ENCODE results near the gene NUMA1. TPM values are rescaled to one million over a fixed set of nuclear protein-coding genes. Genes with fewer than 3 reads are reported as not detected.

NUMA1 gene
- total and polyA plus RNA-seq, 2 of the 13 experiments (the other 11 are each of a cell fraction or from before 2014, with no cell fraction given) = 57.3 to 60.2 TPM

- Histone ChIP-seq H3K4me3 (replicated peaks in 1 of 3; ENCODE audit: insufficient read depth in 1 of 3, low read depth in 2 of 3, low read length in 3 of 3) (no peak overlapping the region), H2AFZ (ENCODE audit: low read length) (no peak overlapping the region), H3K4me1 (ENCODE audit: insufficient read depth, low read length) (no peaks in the 10 kb centered on the region), H3K79me2 (ENCODE audit: insufficient read depth, low read length) (no peaks in the 10 kb centered on the region), H3K27me3 (ENCODE audit: control insufficient read depth in 1 of 2, insufficient read depth in 2 of 2, low read length in 2 of 2) (no peaks in the 10 kb centered on the region), H3K27ac (ENCODE audit: extremely low read length, insufficient read depth, low read length) (no peak overlapping the region), H3K9ac (ENCODE audit: insufficient read depth, low read depth, low read length) (no peak overlapping the region), H4K20me1 (ENCODE audit: insufficient read depth, low read length) (no peaks in the 10 kb centered on the region), H3K9me3 (ENCODE audit: low read length) (no peaks in the 10 kb centered on the region), H3K4me2 (ENCODE audit: low read depth, low read length) (no peak overlapping the region), H3K36me3 (replicated peaks in 1 of 2; ENCODE audit: control insufficient read depth in 1 of 2, insufficient read depth in 2 of 2, low read length in 2 of 2) (peaks cover 13 to 44% of the 10 kb centered on the region in 2 experiments)
- ATAC-seq (no peak), DNase-seq (ENCODE audit: low spot score) (no peak), FAIRE-seq (no peak)
- WGBS (ENCODE audit: low lambda C conversion rate) = 92% methylated on average over 3 of the region's 3 CpGs
- CTCF ChIA-PET (ENCODE audit: low intra/inter-chr PET ratio, low total read pairs) = no interaction called here
- POLR2A ChIA-PET = no interaction called here
- in situ Hi-C loops (cut with HindIII; ENCODE audit: extremely low pct_ligation_motif_present, low pct_unique_long_range_greater_than_20kb) = no loop called here
- intact Hi-C loops (cut with micrococcal nuclease; ENCODE audit: unreplicated experiment) = no loop called here
- BruUV-seq (replicated peaks) = no TSS peak
- TF ChIP-seq ZBED4 (CRISPR knock-in tag; IDR thresholded peaks at IDR 0.05; ENCODE audit: borderline replicate concordance) (no peak), STAG1 (CRISPR knock-in tag; IDR thresholded peaks at IDR 0.05) (no peak), ZNF460 (CRISPR knock-in tag; IDR thresholded peaks at IDR 0.05; ENCODE audit: borderline replicate concordance) (no peak), ZSCAN21 (CRISPR knock-in tag; IDR thresholded peaks at IDR 0.05; ENCODE audit: borderline replicate concordance) (no peak), BCL3 (CRISPR knock-in tag; IDR thresholded peaks at IDR 0.05) (no peak), TEAD2 (CRISPR knock-in tag; IDR thresholded peaks at IDR 0.05) (no peak), ZBTB46 (CRISPR knock-in tag; IDR thresholded peaks at IDR 0.05; ENCODE audit: borderline replicate concordance) (no peak)
Observed at GRCh38 chr11:71988050-71988449, 92.3 kb downstream of the NUMA1 start.
